CD8-positive, alpha-beta T cell (primary cell): ENCODE data around the gene CNTNAP3B. TPM values are rescaled to one million over a fixed set of nuclear protein-coding genes. Genes with fewer than 3 reads are reported as not detected.

Experiments
- total RNA-seq, 46 experiments: library from RNA in 2 of 46; stranded (reverse) in 2 of 46; gene quantifications; one replicate each; pipeline ENCODE4 v1.2.3 and lab custom pipeline; 2021 to 2026

The CNTNAP3B gene
- total RNA-seq, 2 experiments from 2014 or later: not detected

Other genes starting within 250 kb of the CNTNAP3B start
- not detected for gene SPATA31A6, start 54.2 kb upstream of the CNTNAP3B start, total RNA-seq